MM.1S (cell line): ENCODE measurements around the gene THEM4.

Experiments
- DNase-seq: peaks from one replicate; pipeline ENCODE4 v3.0.0-alpha.2; 2015
- H2AFZ ChIP-seq: fragments of 300-600 bp; sonication (generic); 2 replicates; pipeline ENCODE4 v1.6.0; 2016; ENCODE audit warnings: antibody characterized with exemption, low read length
- H3F3A ChIP-seq: fragments of 300-600 bp; sonication (generic); 2 replicates; pipeline ENCODE4 v1.6.1; 2016; ENCODE audit warnings: mild to moderate bottlenecking, antibody characterized with exemption, low read length, moderate library complexity, mixed read lengths; ENCODE audit not compliant: insufficient read depth
- H3K27ac ChIP-seq: fragments of 300-600 bp; sonication (generic); 2 replicates; pipeline ENCODE4 v1.5.1; 2016; ENCODE audit warnings: mild to moderate bottlenecking, low read length
- H3K27me3 ChIP-seq: fragments of 300-600 bp; sonication (generic); replicated peaks from 2 replicates; pipeline ENCODE4 v1.6.0; 2016; ENCODE audit warnings: low read length; ENCODE audit not compliant: insufficient read depth
- H3K36me3 ChIP-seq: fragments of 300-600 bp; sonication (generic); replicated peaks from 2 replicates; pipeline ENCODE4 v1.6.1; 2016; ENCODE audit warnings: mild to moderate bottlenecking, low read length, mixed read lengths; ENCODE audit not compliant: insufficient read depth
- H3K4me1 ChIP-seq: fragments of 300-600 bp; sonication (generic); 2 replicates; pipeline ENCODE4 v1.6.1; 2016; ENCODE audit warnings: low read length, mixed read lengths
- H3K4me2 ChIP-seq: fragments of 300-600 bp; sonication (generic); 2 replicates; pipeline ENCODE4 v1.6.0; 2016; ENCODE audit warnings: low read depth, low read length
- H3K4me3 ChIP-seq: fragments of 300-600 bp; sonication (generic); 2 replicates; pipeline ENCODE4 v1.5.1; 2016; ENCODE audit warnings: low read length, mixed read lengths
- H3K79me2 ChIP-seq: fragments of 300-600 bp; sonication (generic); 2 replicates; pipeline ENCODE4 v1.6.1; 2016; ENCODE audit warnings: mixed run types, low read length, mixed read lengths
- H3K9ac ChIP-seq: fragments of 300-600 bp; sonication (generic); 2 replicates; pipeline ENCODE4 v1.6.1; 2016; ENCODE audit warnings: low read length, mixed read lengths
- H3K9me2 ChIP-seq: fragments of 300-600 bp; sonication (generic); replicated peaks from 2 replicates; pipeline ENCODE4 v1.6.1; 2016; ENCODE audit warnings: mild to moderate bottlenecking, low read length, mixed read lengths; ENCODE audit not compliant: insufficient read depth
- H3K9me3 ChIP-seq: fragments of 300-600 bp; sonication (generic); replicated peaks from 2 replicates; pipeline ENCODE4 v1.6.1; 2016; ENCODE audit warnings: mild to moderate bottlenecking, low read length, mixed read lengths; ENCODE audit not compliant: insufficient read depth
- H4K20me1 ChIP-seq: fragments of 300-600 bp; sonication (generic); 2 replicates; pipeline ENCODE4 v1.6.1; 2016; ENCODE audit warnings: mild to moderate bottlenecking, low read length, moderate library complexity, mixed read lengths; ENCODE audit not compliant: insufficient read depth
- CTCF ChIP-seq: fragments of 300-600 bp; sonication (generic); IDR thresholded peaks from 2 replicates; pipeline ENCODE4 v1.5.1; 2016; ENCODE audit warnings: antibody characterized with exemption, low read length, mixed read lengths
- EZH2 ChIP-seq: fragments of 300-600 bp; sonication (generic); optimal IDR thresholded peaks from 2 replicates; pipeline ENCODE3; 2017; ENCODE audit warnings: low read depth, mild to moderate bottlenecking, antibody characterized with exemption, low read length, mixed read lengths
- EZH2phosphoT487 ChIP-seq: fragments of 300-600 bp; sonication (generic); IDR thresholded peaks from 2 replicates; pipeline ENCODE4 v1.6.1; 2018; ENCODE audit warnings: antibody characterized with exemption, low read length

THEM4 gene

GRCh38 chr1:151860504-151861187, 48.7 kb downstream of the THEM4 start:
- no peak overlapping the region for H2AFZ ChIP-seq
- H3K9ac ChIP-seq = no peak overlapping the region
- peaks cover 11% of the 10 kb centered on the region for H3K4me1 ChIP-seq
- H3K9me2 ChIP-seq = no peaks in the 10 kb centered on the region
- TF ChIP-seq EZH2phosphoT487 = no peak
- no peak for TF ChIP-seq CTCF
- no peak for TF ChIP-seq EZH2
- DNase-seq = no peak
- H3K4me3 ChIP-seq = no peak overlapping the region
- H3F3A ChIP-seq = no peaks in the 10 kb centered on the region
- no peaks in the 10 kb centered on the region for H3K79me2 ChIP-seq
- no peaks in the 10 kb centered on the region for H3K9me3 ChIP-seq
- H3K27me3 ChIP-seq = no peaks in the 10 kb centered on the region
- no peak overlapping the region for H3K27ac ChIP-seq
- H4K20me1 ChIP-seq = no peaks in the 10 kb centered on the region
- no peak overlapping the region for H3K4me2 ChIP-seq
- H3K36me3 ChIP-seq = no peaks in the 10 kb centered on the region

GRCh38 chr1:151859891-151860293, 49.4 kb downstream of the THEM4 start:
- DNase-seq = no peak
- H3K4me1 ChIP-seq = peaks cover 11% of the 10 kb centered on the region
- H3K27ac ChIP-seq = no peak overlapping the region
- H3F3A ChIP-seq = no peaks in the 10 kb centered on the region
- H3K27me3 ChIP-seq = no peaks in the 10 kb centered on the region
- H3K4me3 ChIP-seq = no peak overlapping the region
- no peak overlapping the region for H3K4me2 ChIP-seq
- H4K20me1 ChIP-seq = no peaks in the 10 kb centered on the region
- no peak overlapping the region for H3K9ac ChIP-seq
- TF ChIP-seq CTCF (no peak), EZH2 (no peak), EZH2phosphoT487 (no peak)
- no peak overlapping the region for H2AFZ ChIP-seq
- no peaks in the 10 kb centered on the region for H3K36me3 ChIP-seq
- H3K9me2 ChIP-seq = no peaks in the 10 kb centered on the region
- H3K9me3 ChIP-seq = no peaks in the 10 kb centered on the region
- no peaks in the 10 kb centered on the region for H3K79me2 ChIP-seq

- H2AFZ ChIP-seq = no peak overlapping the region
- no peaks in the 10 kb centered on the region for H3K27me3 ChIP-seq
- no peaks in the 10 kb centered on the region for H3F3A ChIP-seq
- peaks cover 11% of the 10 kb centered on the region for H3K4me1 ChIP-seq
- no peaks in the 10 kb centered on the region for H3K36me3 ChIP-seq
- no peaks in the 10 kb centered on the region for H3K79me2 ChIP-seq
- H3K9me2 ChIP-seq = no peaks in the 10 kb centered on the region
- no peaks in the 10 kb centered on the region for H4K20me1 ChIP-seq
- H3K4me3 ChIP-seq = no peak overlapping the region
- no peak overlapping the region for H3K27ac ChIP-seq
- no peak for DNase-seq
- no peak overlapping the region for H3K9ac ChIP-seq
- no peak for TF ChIP-seq EZH2
- TF ChIP-seq CTCF = no peak
- TF ChIP-seq EZH2phosphoT487 = no peak
- no peaks in the 10 kb centered on the region for H3K9me3 ChIP-seq
- no peak overlapping the region for H3K4me2 ChIP-seq
Measured at GRCh38 chr1:151858886-151859665, 50.2 kb downstream of the THEM4 start.
